ENCODE results near the gene VAV3.

The VAV3 gene

DNA sequence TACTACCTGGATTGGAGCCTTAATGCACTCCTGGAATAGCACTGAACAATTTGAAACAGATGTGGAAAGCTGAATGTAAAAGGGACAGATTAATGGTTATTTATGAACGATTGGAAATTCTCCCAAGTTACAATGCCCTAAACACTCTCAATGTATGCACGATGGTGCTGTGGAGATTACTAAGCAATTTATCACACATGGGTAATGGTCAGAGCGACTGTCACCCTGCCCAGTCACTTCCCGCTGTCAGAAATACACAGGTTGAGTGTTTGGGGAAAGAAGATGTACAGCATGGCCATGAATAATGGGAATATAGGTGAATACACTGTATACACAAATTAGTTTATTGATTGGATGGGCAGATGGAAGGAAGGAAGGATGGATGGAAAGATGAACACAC, 342.4 kb downstream of the VAV3 start:
- H3K9me3 ChIP-seq (replicated peaks in 1 of 2; ENCODE audit: control insufficient read depth in 2 of 2, insufficient read depth in 1 of 2, low read depth in 1 of 2, low read length in 2 of 2) = no peaks in the 10 kb centered on the region
- DNase-seq (ENCODE audit: low spot score) = no peak
- H2BK15ac ChIP-seq (ENCODE audit: low read length) = no peak overlapping the region
- H3K4ac ChIP-seq (ENCODE audit: low read length) = no peak overlapping the region
- no peak overlapping the region for H3K18ac ChIP-seq (ENCODE audit: low read length)
- no peak overlapping the region for H3K14ac ChIP-seq (ENCODE audit: low read length)
- H3K4me1 ChIP-seq (ENCODE audit: control insufficient read depth in 2 of 2, insufficient read depth in 1 of 2, low read depth in 1 of 2, low read length in 2 of 2) = no peaks in the 10 kb centered on the region
- H2AK5ac ChIP-seq (ENCODE audit: low read depth, low read length) = no peak overlapping the region
- H3K27ac ChIP-seq (replicated peaks; ENCODE audit: low read length) = no peak overlapping the region
- no peak overlapping the region for H3K4me2 ChIP-seq (ENCODE audit: insufficient read depth, low read length, poor library complexity, severe bottlenecking)
- H2BK12ac ChIP-seq (ENCODE audit: low read length) = no peak overlapping the region
- no peak overlapping the region for H3K9ac ChIP-seq (ENCODE audit: low read depth, low read length, poor library complexity)
- no peak overlapping the region for H4K8ac ChIP-seq (ENCODE audit: low read depth, low read length)
- no CpG with 5 or more reads among the region's 4 CpGs for WGBS, 2 donors (ENCODE audit: extremely low coverage in 2 of 2, insufficient read length in 2 of 2, insufficient replicate concordance in 1 of 2)
- H3K36me3 ChIP-seq (replicated peaks in 1 of 2; ENCODE audit: control insufficient read depth in 2 of 2, insufficient read depth in 2 of 2, low read length in 2 of 2) = no peaks in the 10 kb centered on the region
- no peaks in the 10 kb centered on the region for H3K27me3 ChIP-seq (ENCODE audit: control insufficient read depth in 3 of 3, insufficient read depth in 3 of 3, low read depth in 1 of 3, low read length in 3 of 3)
- no peak overlapping the region for H3K4me3 ChIP-seq (ENCODE audit: low read length in 2 of 2)
- H3K79me1 ChIP-seq (ENCODE audit: low read depth, low read length) = no peaks in the 10 kb centered on the region
- no peak overlapping the region for H2BK120ac ChIP-seq (ENCODE audit: low read depth, low read length)
- H2BK5ac ChIP-seq (ENCODE audit: low read length) = no peak overlapping the region
- no peak overlapping the region for H2AFZ ChIP-seq (ENCODE audit: low read length)
- H3K23ac ChIP-seq (ENCODE audit: low read depth, low read length, poor library complexity) = no peak overlapping the region
- no peak overlapping the region for H4K91ac ChIP-seq (ENCODE audit: low read depth, low read length, poor library complexity)

DNA sequence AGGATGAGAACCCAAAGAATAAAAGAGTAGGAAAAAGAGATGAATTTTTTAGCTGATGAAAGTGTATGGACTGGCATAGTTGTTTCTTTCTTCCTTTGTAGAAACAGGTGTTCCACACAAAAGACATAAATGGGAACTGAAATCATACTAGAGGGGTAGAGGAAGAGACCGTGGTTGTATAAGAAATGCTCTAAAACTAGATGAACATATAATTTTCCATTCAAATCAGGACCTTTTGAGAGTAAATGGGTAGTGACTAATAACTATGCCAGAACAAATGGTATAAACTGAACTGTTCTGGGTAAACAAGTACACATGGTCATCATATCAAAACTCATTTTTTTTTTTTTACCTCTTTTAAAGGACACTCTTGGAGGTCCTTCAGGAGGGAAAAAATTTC, 344.2 kb downstream of the VAV3 start:
- H3K18ac ChIP-seq (ENCODE audit: low read length) = no peak overlapping the region
- H4K91ac ChIP-seq (ENCODE audit: low read depth, low read length, poor library complexity) = no peak overlapping the region
- H3K9me3 ChIP-seq (replicated peaks in 1 of 2; ENCODE audit: control insufficient read depth in 2 of 2, insufficient read depth in 1 of 2, low read depth in 1 of 2, low read length in 2 of 2) = no peaks in the 10 kb centered on the region
- no peak overlapping the region for H2BK12ac ChIP-seq (ENCODE audit: low read length)
- no peak overlapping the region for H2BK15ac ChIP-seq (ENCODE audit: low read length)
- no peak overlapping the region for H2AFZ ChIP-seq (ENCODE audit: low read length)
- no peak overlapping the region for H2BK120ac ChIP-seq (ENCODE audit: low read depth, low read length)
- no peaks in the 10 kb centered on the region for H3K36me3 ChIP-seq (replicated peaks in 1 of 2; ENCODE audit: control insufficient read depth in 2 of 2, insufficient read depth in 2 of 2, low read length in 2 of 2)
- H3K4me3 ChIP-seq (ENCODE audit: low read length in 2 of 2) = no peak overlapping the region
- H3K4ac ChIP-seq (ENCODE audit: low read length) = no peak overlapping the region
- H3K27ac ChIP-seq (replicated peaks; ENCODE audit: low read length) = no peak overlapping the region
- no peak overlapping the region for H2AK5ac ChIP-seq (ENCODE audit: low read depth, low read length)
- DNase-seq (ENCODE audit: low spot score) = no peak
- H2BK5ac ChIP-seq (ENCODE audit: low read length) = no peak overlapping the region
- no peaks in the 10 kb centered on the region for H3K4me1 ChIP-seq (ENCODE audit: control insufficient read depth in 2 of 2, insufficient read depth in 1 of 2, low read depth in 1 of 2, low read length in 2 of 2)
- H3K79me1 ChIP-seq (ENCODE audit: low read depth, low read length) = no peaks in the 10 kb centered on the region
- H3K27me3 ChIP-seq (ENCODE audit: control insufficient read depth in 3 of 3, insufficient read depth in 3 of 3, low read depth in 1 of 3, low read length in 3 of 3) = no peaks in the 10 kb centered on the region
- H3K23ac ChIP-seq (ENCODE audit: low read depth, low read length, poor library complexity) = no peak overlapping the region
- no peak overlapping the region for H3K14ac ChIP-seq (ENCODE audit: low read length)
- H3K9ac ChIP-seq (ENCODE audit: low read depth, low read length, poor library complexity) = no peak overlapping the region
- no peak overlapping the region for H3K4me2 ChIP-seq (ENCODE audit: insufficient read depth, low read length, poor library complexity, severe bottlenecking)
- WGBS, 2 donors (ENCODE audit: extremely low coverage in 2 of 2, insufficient read length in 2 of 2, insufficient replicate concordance in 1 of 2) = no CpG with 5 or more reads among the region's 1 CpG
- no peak overlapping the region for H4K8ac ChIP-seq (ENCODE audit: low read depth, low read length)

DNA sequence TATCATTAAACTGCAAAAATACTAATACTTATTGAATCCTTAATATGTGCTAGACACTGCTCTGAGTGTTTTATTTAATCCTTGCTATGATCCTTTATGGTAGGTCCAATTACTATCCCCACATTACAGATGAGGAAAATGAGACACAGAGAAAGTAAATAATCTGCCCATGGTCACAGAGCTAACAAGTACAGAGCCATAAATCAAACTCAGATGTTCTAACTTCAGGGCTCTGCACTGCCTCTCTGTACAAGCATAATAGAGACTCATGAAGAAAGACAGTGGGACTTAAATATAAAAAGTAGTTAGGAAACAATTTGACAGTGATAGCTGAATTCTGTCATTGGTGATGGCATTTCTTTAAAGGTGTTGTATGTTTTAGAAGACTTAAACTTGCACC, 346.4 kb downstream of the VAV3 start:
- Histone ChIP-seq H4K8ac (ENCODE audit: low read depth, low read length) (no peak overlapping the region), H3K4me2 (ENCODE audit: insufficient read depth, low read length, poor library complexity, severe bottlenecking) (no peak overlapping the region), H4K91ac (ENCODE audit: low read depth, low read length, poor library complexity) (no peak overlapping the region), H3K27ac (replicated peaks; ENCODE audit: low read length) (no peak overlapping the region), H2BK5ac (ENCODE audit: low read length) (no peak overlapping the region), H2BK12ac (ENCODE audit: low read length) (no peak overlapping the region), H2AK5ac (ENCODE audit: low read depth, low read length) (no peak overlapping the region), H3K36me3 (replicated peaks in 1 of 2; ENCODE audit: control insufficient read depth in 2 of 2, insufficient read depth in 2 of 2, low read length in 2 of 2) (no peaks in the 10 kb centered on the region), H2BK120ac (ENCODE audit: low read depth, low read length) (no peak overlapping the region), H3K79me1 (ENCODE audit: low read depth, low read length) (no peaks in the 10 kb centered on the region), H3K14ac (ENCODE audit: low read length) (no peak overlapping the region), H2AFZ (ENCODE audit: low read length) (no peak overlapping the region), H3K27me3 (ENCODE audit: control insufficient read depth in 3 of 3, insufficient read depth in 3 of 3, low read depth in 1 of 3, low read length in 3 of 3) (no peaks in the 10 kb centered on the region), H3K23ac (ENCODE audit: low read depth, low read length, poor library complexity) (no peak overlapping the region), H2BK15ac (ENCODE audit: low read length) (no peak overlapping the region), H3K18ac (ENCODE audit: low read length) (no peak overlapping the region), H3K4me1 (ENCODE audit: control insufficient read depth in 2 of 2, insufficient read depth in 1 of 2, low read depth in 1 of 2, low read length in 2 of 2) (no peaks in the 10 kb centered on the region), H3K9me3 (replicated peaks in 1 of 2; ENCODE audit: control insufficient read depth in 2 of 2, insufficient read depth in 1 of 2, low read depth in 1 of 2, low read length in 2 of 2) (no peaks in the 10 kb centered on the region), H3K4me3 (ENCODE audit: low read length in 2 of 2) (no peak overlapping the region), H3K9ac (ENCODE audit: low read depth, low read length, poor library complexity) (no peak overlapping the region), H3K4ac (ENCODE audit: low read length) (no peak overlapping the region)
- DNase-seq (ENCODE audit: low spot score) = no peak

DNA sequence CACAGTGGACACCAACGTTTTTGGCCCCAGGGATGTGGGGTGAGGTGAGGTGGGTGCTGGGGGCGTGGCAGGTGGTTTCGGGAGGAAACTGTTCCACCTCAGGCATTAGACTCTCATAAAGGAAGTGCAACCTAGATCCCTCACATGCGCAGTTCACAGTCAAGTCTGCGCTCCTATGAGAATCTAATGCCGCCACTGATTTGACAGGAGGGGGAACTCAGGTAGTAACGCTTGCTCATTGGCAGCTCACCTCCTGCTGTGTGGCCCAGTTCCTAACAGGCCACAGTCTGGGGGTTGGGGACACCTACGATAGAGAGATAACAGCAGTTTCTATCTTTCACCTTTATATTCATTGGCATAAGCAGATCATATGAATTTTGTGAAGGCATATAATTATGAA, 347.1 kb downstream of the VAV3 start:
- H3K4me3 ChIP-seq (ENCODE audit: low read length in 2 of 2) = no peak overlapping the region
- no peaks in the 10 kb centered on the region for H3K27me3 ChIP-seq (ENCODE audit: control insufficient read depth in 3 of 3, insufficient read depth in 3 of 3, low read depth in 1 of 3, low read length in 3 of 3)
- H2BK15ac ChIP-seq (ENCODE audit: low read length) = no peak overlapping the region
- H3K4me2 ChIP-seq (ENCODE audit: insufficient read depth, low read length, poor library complexity, severe bottlenecking) = no peak overlapping the region
- H2AK5ac ChIP-seq (ENCODE audit: low read depth, low read length) = no peak overlapping the region
- H2BK5ac ChIP-seq (ENCODE audit: low read length) = no peak overlapping the region
- H3K14ac ChIP-seq (ENCODE audit: low read length) = no peak overlapping the region
- no peak overlapping the region for H3K4ac ChIP-seq (ENCODE audit: low read length)
- H2AFZ ChIP-seq (ENCODE audit: low read length) = no peak overlapping the region
- DNase-seq (ENCODE audit: low spot score) = no peak
- no peak overlapping the region for H4K8ac ChIP-seq (ENCODE audit: low read depth, low read length)
- no peaks in the 10 kb centered on the region for H3K79me1 ChIP-seq (ENCODE audit: low read depth, low read length)
- H3K27ac ChIP-seq (replicated peaks; ENCODE audit: low read length) = no peak overlapping the region
- no peaks in the 10 kb centered on the region for H3K9me3 ChIP-seq (replicated peaks in 1 of 2; ENCODE audit: control insufficient read depth in 2 of 2, insufficient read depth in 1 of 2, low read depth in 1 of 2, low read length in 2 of 2)
- H3K4me1 ChIP-seq (ENCODE audit: control insufficient read depth in 2 of 2, insufficient read depth in 1 of 2, low read depth in 1 of 2, low read length in 2 of 2) = no peaks in the 10 kb centered on the region
- no peak overlapping the region for H2BK120ac ChIP-seq (ENCODE audit: low read depth, low read length)
- no CpG with 5 or more reads among the region's 8 CpGs for WGBS, 2 donors (ENCODE audit: extremely low coverage in 2 of 2, insufficient read length in 2 of 2, insufficient replicate concordance in 1 of 2)
- no peak overlapping the region for H3K9ac ChIP-seq (ENCODE audit: low read depth, low read length, poor library complexity)
- no peak overlapping the region for H3K23ac ChIP-seq (ENCODE audit: low read depth, low read length, poor library complexity)
- no peak overlapping the region for H3K18ac ChIP-seq (ENCODE audit: low read length)
- H3K36me3 ChIP-seq (replicated peaks in 1 of 2; ENCODE audit: control insufficient read depth in 2 of 2, insufficient read depth in 2 of 2, low read length in 2 of 2) = no peaks in the 10 kb centered on the region
- no peak overlapping the region for H4K91ac ChIP-seq (ENCODE audit: low read depth, low read length, poor library complexity)
- no peak overlapping the region for H2BK12ac ChIP-seq (ENCODE audit: low read length)
